HG03064 (cell line): ENCODE measurements around the gene UBL4B.
"Not testable (repeated sequence)": the region's sequence is repeated elsewhere in the genome, so short reads cannot be mapped to it uniquely, and the experiment has no call there.

Source experiments
- ATAC-seq: cut with Tn5 transposase; IDR thresholded peaks from one replicate; pipeline ENCODE4 v1.9.1; 2021; ENCODE audit warnings: low read depth; ENCODE audit not compliant: unreplicated experiment

Gene UBL4B

GRCh38 chr1:110112143-110112542 is at the start of gene UBL4B:
TSS of gene UBL4B (plus strand) at chr1:110112443. CDS start at chr1:110112535, 92 bp downstream.
- ATAC-seq, result no peak

GRCh38 chr1:110062612-110063011 is 49.6 kb upstream of the UBL4B start:
- ATAC-seq, result no peak

- ATAC-seq, result no peak
Measured at GRCh38 chr1:110063781-110064180, 48.5 kb upstream of the UBL4B start.

GRCh38 chr1:110064576-110065337 is 47.5 kb upstream of the UBL4B start:
- ATAC-seq, result no peak

GRCh38 chr1:110065841-110066240 is 46.4 kb upstream of the UBL4B start:
- no peak for ATAC-seq

GRCh38 chr1:110067479-110067892 is 44.8 kb upstream of the UBL4B start:
- ATAC-seq, result no peak

- ATAC-seq, result no peak
Measured at GRCh38 chr1:110067893-110068645, 44.2 kb upstream of the UBL4B start.

- ATAC-seq, result no peak
Measured at GRCh38 chr1:110068646-110069403, 43.4 kb upstream of the UBL4B start.

- ATAC-seq, result no peak
Measured at GRCh38 chr1:110069404-110070281, 42.6 kb upstream of the UBL4B start.

GRCh38 chr1:110070282-110070669 is 42.0 kb upstream of the UBL4B start:
- ATAC-seq, result no peak

GRCh38 chr1:110070671-110071242 is 41.5 kb upstream of the UBL4B start, which contains the start of gene ALX3:
TSS of gene ALX3 (minus strand) at chr1:110070672. CDS start at chr1:110070612, 60 bp downstream.
- ATAC-seq, result no peak

GRCh38 chr1:110074166-110074565 is 38.1 kb upstream of the UBL4B start:
- no peak for ATAC-seq

- ATAC-seq, result no peak
Measured at GRCh38 chr1:110076789-110077500, 35.3 kb upstream of the UBL4B start.

GRCh38 chr1:110079995-110080394 is 32.2 kb upstream of the UBL4B start:
- not testable (repeated sequence) for ATAC-seq

- no peak for ATAC-seq
Measured at GRCh38 chr1:110081061-110081460, 31.2 kb upstream of the UBL4B start.

GRCh38 chr1:110082477-110082876 is 29.8 kb upstream of the UBL4B start:
- no peak for ATAC-seq

GRCh38 chr1:110083061-110083865 is 29.0 kb upstream of the UBL4B start:
- ATAC-seq, result no peak

- ATAC-seq, result no peak
Measured at GRCh38 chr1:110083866-110084226, 28.4 kb upstream of the UBL4B start.
